Measurements from ENCODE around the gene FPR3.

FPR3 gene

GRCh38 chr19:51789061-51789795, 5.7 kb upstream of the FPR3 start:
- DNase-seq (ENCODE audit: extremely low read depth, low read depth), result no peak
- no peak overlapping the region for H3K4me3 ChIP-seq (replicated peaks; ENCODE audit: low read depth, low read length)
- TF ChIP-seq CTCF (IDR thresholded peaks at IDR 0.05; ENCODE audit: low read depth, low read length, missing control alignments), result no peak

- DNase-seq (ENCODE audit: extremely low read depth, low read depth), result no peak
- no peak for TF ChIP-seq CTCF (IDR thresholded peaks at IDR 0.05; ENCODE audit: low read depth, low read length, missing control alignments)
- no peak overlapping the region for H3K4me3 ChIP-seq (replicated peaks; ENCODE audit: low read depth, low read length)
These were observed 2.0 kb upstream of the FPR3 start for GRCh38 chr19:51792932-51793331.

DNA sequence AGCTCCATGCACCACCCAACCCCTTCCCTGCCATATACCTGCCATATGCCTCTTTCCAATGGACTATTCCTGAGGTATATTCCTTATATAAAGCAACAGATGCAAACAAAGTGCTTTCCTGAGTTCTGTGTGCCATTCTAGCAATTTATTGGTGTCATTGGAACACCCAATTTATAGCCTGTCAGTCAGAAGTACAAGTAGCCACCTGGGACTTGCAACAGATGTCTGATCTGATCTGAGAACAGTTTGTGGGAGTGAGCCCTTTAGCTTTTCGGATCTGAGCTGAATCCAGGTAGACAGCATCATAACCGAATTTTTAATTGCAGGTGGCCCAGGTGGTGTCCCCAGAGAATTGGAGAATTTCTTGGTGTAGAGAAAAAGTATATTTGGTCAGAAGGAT, 963 bp upstream of the FPR3 start:
- no peak for TF ChIP-seq CTCF (IDR thresholded peaks at IDR 0.05; ENCODE audit: low read depth, low read length, missing control alignments)

GRCh38 chr19:51796195-51796679, 1.3 kb downstream of the FPR3 start:
- no peak for DNase-seq (ENCODE audit: extremely low read depth, low read depth)
- no peak for TF ChIP-seq CTCF (IDR thresholded peaks at IDR 0.05; ENCODE audit: low read depth, low read length, missing control alignments)

More for the DNA sequence above, 963 bp upstream of the FPR3 start:
- DNase-seq (ENCODE audit: extremely low read depth, low read depth), result no peak
- no peak overlapping the region for H3K4me3 ChIP-seq (replicated peaks; ENCODE audit: low read depth, low read length)

GRCh38 chr19:51797480-51797879, 2.5 kb downstream of the FPR3 start:
- no peak overlapping the region for H3K4me3 ChIP-seq (replicated peaks; ENCODE audit: low read depth, low read length)
- TF ChIP-seq CTCF (IDR thresholded peaks at IDR 0.05; ENCODE audit: low read depth, low read length, missing control alignments), result no peak

More at GRCh38 chr19:51796195-51796679, 1.3 kb downstream of the FPR3 start:
- H3K4me3 ChIP-seq (replicated peaks; ENCODE audit: low read depth, low read length), result no peak overlapping the region

GRCh38 chr19:51798062-51798461, 3.1 kb downstream of the FPR3 start:
- no peak for TF ChIP-seq CTCF (IDR thresholded peaks at IDR 0.05; ENCODE audit: low read depth, low read length, missing control alignments)
- no peak for DNase-seq (ENCODE audit: extremely low read depth, low read depth)

More at GRCh38 chr19:51797480-51797879, 2.5 kb downstream of the FPR3 start:
- DNase-seq (ENCODE audit: extremely low read depth, low read depth), result no peak

More at GRCh38 chr19:51798062-51798461, 3.1 kb downstream of the FPR3 start:
- no peak overlapping the region for H3K4me3 ChIP-seq (replicated peaks; ENCODE audit: low read depth, low read length)

Measured in HFF-Myc (cell line).